ENCODE measurements around the gene HOXA6.

Gene HOXA6

GRCh38 chr7:27162561-27163287 lies 15.2 kb upstream of the HOXA6 start:
- DNase-seq (ENCODE audit: low read depth in 2 of 2), result no peak

GRCh38 chr7:27161721-27162560 lies 14.4 kb upstream of the HOXA6 start:
- no peak for DNase-seq (ENCODE audit: low read depth in 2 of 2)

GRCh38 chr7:27161214-27161720 lies 13.7 kb upstream of the HOXA6 start:
- no peak for DNase-seq (ENCODE audit: low read depth in 2 of 2)

GRCh38 chr7:27160546-27161213 lies 13.1 kb upstream of the HOXA6 start:
- peak in 1 of 2 experiments; percentile 68 for DNase-seq (ENCODE audit: low read depth in 2 of 2)

GRCh38 chr7:27160145-27160545 lies 12.6 kb upstream of the HOXA6 start:
- no peak for DNase-seq (ENCODE audit: low read depth in 2 of 2)

- DNase-seq (ENCODE audit: low read depth in 2 of 2), result no peak
Observed at GRCh38 chr7:27159266-27160144, 11.9 kb upstream of the HOXA6 start.

- DNase-seq (ENCODE audit: low read depth in 2 of 2), result no peak
Observed at GRCh38 chr7:27158436-27159265, 11.1 kb upstream of the HOXA6 start.

GRCh38 chr7:27157702-27158431 lies 10.3 kb upstream of the HOXA6 start:
- no peak for DNase-seq (ENCODE audit: low read depth in 2 of 2)

- DNase-seq (ENCODE audit: low read depth in 2 of 2), result no peak
Observed at GRCh38 chr7:27156916-27157701, 9.5 kb upstream of the HOXA6 start.

GRCh38 chr7:27156508-27156898 lies 8.9 kb upstream of the HOXA6 start, which contains the start of gene HOXA7:
Gene HOXA7 (minus strand): TSS chr7:27156675. CDS start chr7:27156545, 130 bp downstream.
- DNase-seq (ENCODE audit: low read depth in 2 of 2), result no peak

GRCh38 chr7:27155816-27156507 lies 8.4 kb upstream of the HOXA6 start:
- DNase-seq (ENCODE audit: low read depth in 2 of 2), result no peak

- DNase-seq (ENCODE audit: low read depth in 2 of 2), result no peak
Observed at GRCh38 chr7:27154901-27155815, 7.6 kb upstream of the HOXA6 start.

GRCh38 chr7:27154369-27154768 lies 6.8 kb upstream of the HOXA6 start:
- DNase-seq (ENCODE audit: low read depth in 2 of 2), result no peak

- no peak for DNase-seq (ENCODE audit: low read depth in 2 of 2)
Observed at GRCh38 chr7:27153526-27153925, 6.0 kb upstream of the HOXA6 start.

GRCh38 chr7:27152816-27153442 lies 5.4 kb upstream of the HOXA6 start:
- DNase-seq (ENCODE audit: low read depth in 2 of 2), result no peak

- peak; percentile 77 to 78 for DNase-seq (ENCODE audit: low read depth in 2 of 2)
Observed at GRCh38 chr7:27151931-27152815, 4.6 kb upstream of the HOXA6 start, which contains the start of gene HOXA3. Gene HOXA3 (minus strand): TSS chr7:27152583. CDS start chr7:27110640, 41,943 bp downstream.

Measured in fibroblast of skin of left quadriceps (primary cell).